Muscle layer of colon (tissue), 2 donors: ENCODE results near the gene FAAH.

ENCODE experiments used
- H3K27ac ChIP-seq: one replicate; pipeline ENCODE4 v1.7.0; 2013; ENCODE audit warnings: low read depth, mild to moderate bottlenecking, low read length, moderate library complexity
- H3K27me3 ChIP-seq, 2 donors: one replicate each; pipeline ENCODE4 v1.7.0; 2013; ENCODE audit warnings: low read length in 2 of 2, mild to moderate bottlenecking in 2 of 2; ENCODE audit not compliant: insufficient read depth in 2 of 2, control insufficient read depth in 1 of 2
- H3K36me3 ChIP-seq: one replicate; pipeline ENCODE4 v1.7.0; 2013; ENCODE audit warnings: mild to moderate bottlenecking, low read length; ENCODE audit not compliant: insufficient read depth
- H3K4me1 ChIP-seq: one replicate; pipeline ENCODE4 v1.7.0; 2013; ENCODE audit warnings: mild to moderate bottlenecking, low read length; ENCODE audit not compliant: insufficient read depth
- H3K4me3 ChIP-seq, 2 donors: one replicate each; pipeline ENCODE4 v1.7.0; 2013; ENCODE audit warnings: low read length in 2 of 2, low read depth in 1 of 2, mild to moderate bottlenecking in 1 of 2, moderate library complexity in 1 of 2
- H3K9ac ChIP-seq: one replicate; pipeline ENCODE4 v1.7.0; 2013; ENCODE audit warnings: low read length
- H3K9me3 ChIP-seq: one replicate; pipeline ENCODE4 v1.7.0; 2013; ENCODE audit warnings: mild to moderate bottlenecking, low read length
- donor health status: abdominal sarcoma.
- donor health status: Adenocarcinoma of cecum.

The FAAH gene

DNA sequence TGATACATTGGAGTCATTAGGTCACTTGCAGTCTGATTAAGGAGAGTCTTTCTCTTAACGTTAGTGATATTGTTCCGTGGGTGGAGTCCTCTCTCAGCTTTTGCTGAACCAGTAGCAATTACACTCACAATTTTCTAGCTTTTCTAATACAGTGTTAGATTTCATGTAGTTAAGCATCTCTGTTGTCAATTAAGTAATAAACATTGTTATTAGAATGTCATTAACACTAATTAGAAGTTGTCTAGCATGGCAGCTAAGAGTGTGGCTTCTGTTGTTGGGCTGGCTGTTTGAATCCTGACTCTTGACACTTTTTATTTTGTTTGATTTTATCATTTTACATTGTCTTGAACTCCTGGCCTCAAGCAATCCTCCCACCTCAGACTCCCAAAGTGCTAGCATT, 33.4 kb downstream of the FAAH start:
- Histone ChIP-seq H3K4me1 (no peaks in the 10 kb centered on the region), H3K36me3 (no peaks in the 10 kb centered on the region), H3K27me3 (peaks cover 0 to 17% of the 10 kb centered on the region in 2 donors), H3K4me3 (no peak overlapping the region), H3K27ac (no peak overlapping the region), H3K9ac (no peak overlapping the region), H3K9me3 (no peaks in the 10 kb centered on the region)

- Histone ChIP-seq H3K9ac (no peak overlapping the region), H3K4me3 (no peak overlapping the region), H3K9me3 (no peaks in the 10 kb centered on the region), H3K27ac (no peak overlapping the region), H3K36me3 (no peaks in the 10 kb centered on the region), H3K27me3 (peaks cover 0 to 7% of the 10 kb centered on the region in 2 donors), H3K4me1 (no peaks in the 10 kb centered on the region)
These were observed 35.3 kb downstream of the FAAH start for GRCh38 chr1:46429436-46429835.

DNA sequence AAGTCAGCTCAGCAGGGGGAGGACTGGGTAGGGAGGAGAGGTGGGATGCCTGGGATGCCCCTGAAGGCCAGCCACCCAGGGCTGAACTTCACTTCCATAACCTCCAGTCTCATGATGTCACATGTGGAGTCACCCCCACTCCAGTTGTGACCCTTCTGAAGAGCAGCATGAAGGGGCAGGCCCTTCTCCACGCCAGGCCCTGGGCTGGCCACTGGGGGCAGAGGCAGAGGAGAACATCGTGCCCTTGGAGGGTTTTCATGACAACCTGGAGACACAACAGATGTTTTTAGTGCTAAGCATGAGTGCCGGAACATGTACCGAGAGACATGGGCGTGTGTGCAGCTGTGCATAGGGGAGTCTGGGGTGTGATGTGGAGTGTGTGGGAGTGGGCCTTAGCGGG, 37.6 kb downstream of the FAAH start:
- Histone ChIP-seq H3K4me1 (no peaks in the 10 kb centered on the region), H3K4me3 (no peak overlapping the region), H3K9ac (no peak overlapping the region), H3K9me3 (no peaks in the 10 kb centered on the region), H3K27me3 (no peaks in the 10 kb centered on the region), H3K36me3 (no peaks in the 10 kb centered on the region), H3K27ac (no peak overlapping the region)

- Histone ChIP-seq H3K27ac (no peak overlapping the region), H3K9me3 (no peaks in the 10 kb centered on the region), H3K36me3 (no peaks in the 10 kb centered on the region), H3K9ac (no peak overlapping the region), H3K4me3 (no peak overlapping the region), H3K27me3 (no peaks in the 10 kb centered on the region), H3K4me1 (no peaks in the 10 kb centered on the region)
These were observed 38.7 kb downstream of the FAAH start for GRCh38 chr1:46432781-46433327.

- Histone ChIP-seq H3K4me3 (no peak overlapping the region), H3K9ac (no peak overlapping the region), H3K36me3 (no peaks in the 10 kb centered on the region), H3K4me1 (no peaks in the 10 kb centered on the region), H3K9me3 (no peaks in the 10 kb centered on the region), H3K27me3 (no peaks in the 10 kb centered on the region), H3K27ac (no peak overlapping the region)
These were observed 40.2 kb downstream of the FAAH start for GRCh38 chr1:46434358-46434757.

- Histone ChIP-seq H3K36me3 (no peaks in the 10 kb centered on the region), H3K27ac (no peak overlapping the region), H3K4me1 (no peaks in the 10 kb centered on the region), H3K9me3 (no peaks in the 10 kb centered on the region), H3K4me3 (no peak overlapping the region), H3K27me3 (no peaks in the 10 kb centered on the region), H3K9ac (no peak overlapping the region)
These were observed 42.7 kb downstream of the FAAH start for GRCh38 chr1:46436844-46437243.

- H3K4me3 ChIP-seq, result no peak overlapping the region
- H3K9ac ChIP-seq, result no peak overlapping the region
- H3K4me1 ChIP-seq, result no peaks in the 10 kb centered on the region
- no peaks in the 10 kb centered on the region for H3K36me3 ChIP-seq
- H3K27me3 ChIP-seq, result no peaks in the 10 kb centered on the region
- no peak overlapping the region for H3K27ac ChIP-seq
- H3K9me3 ChIP-seq, result no peaks in the 10 kb centered on the region
These were observed 43.6 kb downstream of the FAAH start for GRCh38 chr1:46437723-46438122.

GRCh38 chr1:46438346-46438745, 44.2 kb downstream of the FAAH start:
- H3K27ac ChIP-seq, result no peak overlapping the region
- no peaks in the 10 kb centered on the region for H3K36me3 ChIP-seq
- H3K27me3 ChIP-seq, result no peaks in the 10 kb centered on the region
- H3K9me3 ChIP-seq, result no peaks in the 10 kb centered on the region
- no peaks in the 10 kb centered on the region for H3K4me1 ChIP-seq
- H3K9ac ChIP-seq, result no peak overlapping the region
- H3K4me3 ChIP-seq, result no peak overlapping the region

GRCh38 chr1:46440478-46440877, 46.4 kb downstream of the FAAH start:
- Histone ChIP-seq H3K27ac (no peak overlapping the region), H3K9ac (no peak overlapping the region), H3K4me1 (no peaks in the 10 kb centered on the region), H3K27me3 (no peaks in the 10 kb centered on the region), H3K36me3 (no peaks in the 10 kb centered on the region), H3K4me3 (no peak overlapping the region), H3K9me3 (no peaks in the 10 kb centered on the region)

DNA sequence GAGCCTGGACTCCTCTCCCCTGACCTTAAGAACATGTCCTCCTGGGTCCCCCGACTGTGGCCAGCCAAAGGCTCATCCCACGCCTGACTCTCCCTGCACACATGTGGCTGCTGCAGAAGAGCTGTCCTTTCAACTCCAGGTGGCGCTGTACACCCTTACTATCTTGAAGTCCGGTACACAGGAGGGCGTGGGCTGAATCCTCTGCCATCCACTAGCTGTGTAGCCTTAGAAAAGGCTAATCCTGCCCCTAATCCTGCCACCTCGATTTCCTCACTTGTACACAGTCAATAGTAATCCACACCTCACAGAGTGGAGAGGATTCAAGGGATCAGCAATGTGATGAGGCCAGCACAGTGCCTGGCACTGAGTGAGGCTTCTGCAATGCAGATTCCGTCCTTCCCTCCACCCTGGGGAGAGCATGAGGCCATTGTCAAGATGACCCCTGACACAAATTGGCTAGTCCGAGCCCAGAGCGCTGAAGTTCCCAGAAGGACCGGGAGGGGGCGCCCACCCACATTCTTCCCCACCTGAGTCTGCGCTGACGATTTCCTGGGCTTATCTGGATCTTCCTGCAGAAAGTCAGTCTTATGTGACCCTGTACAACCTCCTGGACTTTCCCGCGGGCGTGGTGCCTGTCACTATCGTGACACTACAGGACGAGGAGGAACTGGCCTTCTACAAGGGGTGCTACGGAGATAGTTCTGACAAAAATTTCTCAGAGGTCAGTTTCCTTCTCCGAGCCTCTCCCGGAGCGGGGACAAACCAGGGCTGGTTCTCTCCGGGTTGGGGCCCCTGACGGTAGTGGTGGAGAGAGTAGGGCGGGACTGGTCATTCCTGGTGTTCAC, 48.4 kb downstream of the FAAH start:
- Histone ChIP-seq H3K27ac (no peak overlapping the region), H3K36me3 (no peaks in the 10 kb centered on the region), H3K27me3 (peaks cover 5 to 11% of the 10 kb centered on the region in 2 donors), H3K4me1 (peaks cover 7% of the 10 kb centered on the region), H3K9ac (no peak overlapping the region), H3K4me3 (peak overlapping the region; percentile 31 to 66), H3K9me3 (no peaks in the 10 kb centered on the region)

- no peaks in the 10 kb centered on the region for H3K36me3 ChIP-seq
- H3K9me3 ChIP-seq, result no peaks in the 10 kb centered on the region
- no peak overlapping the region for H3K4me3 ChIP-seq
- no peak overlapping the region for H3K27ac ChIP-seq
- H3K27me3 ChIP-seq, result peaks cover 9 to 28% of the 10 kb centered on the region in 2 donors
- no peak overlapping the region for H3K9ac ChIP-seq
- peaks cover 15% of the 10 kb centered on the region for H3K4me1 ChIP-seq
These were observed 50.3 kb downstream of the FAAH start for GRCh38 chr1:46444466-46444865.

DNA sequence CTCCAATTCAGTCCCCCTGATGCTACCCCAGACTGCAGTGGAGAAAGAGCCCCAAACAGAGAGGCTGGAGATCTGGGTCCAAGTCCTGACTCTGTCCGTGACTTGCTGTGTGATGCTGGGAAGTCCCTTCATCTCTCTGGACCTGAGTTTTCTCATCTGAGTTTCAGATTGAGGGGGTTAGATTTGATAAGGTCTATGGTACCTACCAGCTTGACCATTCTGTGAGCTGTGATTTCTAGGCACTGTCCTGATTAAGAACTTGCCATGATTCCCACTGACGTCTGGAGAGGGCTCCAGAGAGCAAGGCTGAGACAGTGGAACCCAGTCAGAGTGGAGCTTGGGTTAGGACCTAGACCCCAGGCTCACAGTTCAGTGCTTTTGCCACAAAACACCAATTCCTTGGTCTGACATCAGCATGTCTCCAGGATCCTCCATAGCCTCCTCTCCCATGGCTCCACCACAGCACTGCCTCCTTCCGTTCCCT, 51.7 kb downstream of the FAAH start:
- Histone ChIP-seq H3K27ac (no peak overlapping the region), H3K4me3 (no peak overlapping the region), H3K9me3 (no peaks in the 10 kb centered on the region), H3K36me3 (no peaks in the 10 kb centered on the region), H3K4me1 (peaks cover 15% of the 10 kb centered on the region), H3K9ac (no peak overlapping the region), H3K27me3 (peaks cover 15 to 33% of the 10 kb centered on the region in 2 donors)
